Left ventricle myocardium inferior (tissue), 1 donor: Measurements from ENCODE around the gene FAM234A. TPM values are rescaled to one million over a fixed set of nuclear protein-coding genes. Genes with fewer than 3 reads are reported as not detected.

Experiments
- DNase-seq: peaks from one replicate; pipeline ENCODE4 v3.0.0-alpha.2; 2020
- H3K27ac ChIP-seq: fragments of 200-600 bp; replicated peaks from 2 replicates; pipeline ENCODE4 v1.8.0; 2021
- H3K27me3 ChIP-seq: fragments of 200-600 bp; 2 replicates; pipeline ENCODE4 v1.8.0; 2021; ENCODE audit warnings: low read depth
- H3K36me3 ChIP-seq: fragments of 200-600 bp; 2 replicates; pipeline ENCODE4 v1.8.0; 2021
- H3K4me1 ChIP-seq: fragments of 200-600 bp; 2 replicates; pipeline ENCODE4 v1.8.0; 2021
- H3K4me3 ChIP-seq: fragments of 200-600 bp; 2 replicates; pipeline ENCODE4 v1.8.0; 2021; ENCODE audit warnings: mild to moderate bottlenecking, moderate library complexity
- H3K9me3 ChIP-seq: fragments of 200-600 bp; replicated peaks from 2 replicates; pipeline ENCODE4 v1.8.0; 2021
- CTCF ChIP-seq: fragments of 200-600 bp; IDR thresholded peaks from 2 replicates; pipeline ENCODE4 v1.8.0; 2021; ENCODE audit warnings: antibody characterized with exemption, mild to moderate bottlenecking, borderline replicate concordance
- intact Hi-C: fragments of 100-400 bp; cut with micrococcal nuclease; formaldehyde crosslinking; loops from one replicate; pipeline ENCODE4 v1.11.0; 2022
- total RNA-seq: library from RNA; stranded (reverse); fragmentation: NEBNext Ultra II Directional; extraction: Animal tissue kit (Norgen Biotek cat#: 25700); gene quantifications from one replicate; pipeline ENCODE4 v1.2.1, GENCODE V29; 2021
- donor health status: DM: no; HTN: yes; CAD: no; lungs with severe emphysema.

Gene FAM234A
- total RNA-seq, 1 donor from 2014 or later, result 135 TPM

- no peak overlapping the region for H3K27ac ChIP-seq
- no peaks in the 10 kb centered on the region for H3K27me3 ChIP-seq
- no peak for TF ChIP-seq CTCF
- no peak overlapping the region for H3K4me3 ChIP-seq
- no peaks in the 10 kb centered on the region for H3K9me3 ChIP-seq
- no peaks in the 10 kb centered on the region for H3K4me1 ChIP-seq
- no peak for DNase-seq
- intact Hi-C loops, result no loop called here
- H3K36me3 ChIP-seq, result peaks cover 71% of the 10 kb centered on the region
These were observed 27.6 kb downstream of the FAM234A start for GRCh38 chr16:262121-262745.

- Histone ChIP-seq H3K27ac (no peak overlapping the region), H3K27me3 (no peaks in the 10 kb centered on the region), H3K9me3 (no peaks in the 10 kb centered on the region), H3K36me3 (peaks cover 67% of the 10 kb centered on the region), H3K4me1 (no peaks in the 10 kb centered on the region), H3K4me3 (no peak overlapping the region)
- TF ChIP-seq CTCF, result no peak
- intact Hi-C loops, result no loop called here
- no peak for DNase-seq
These were observed 28.7 kb downstream of the FAM234A start for GRCh38 chr16:263182-263774.

- Histone ChIP-seq H3K9me3 (no peaks in the 10 kb centered on the region), H3K27me3 (no peaks in the 10 kb centered on the region), H3K4me3 (no peak overlapping the region), H3K27ac (no peak overlapping the region), H3K36me3 (peaks cover 63% of the 10 kb centered on the region), H3K4me1 (no peaks in the 10 kb centered on the region)
- no peak for DNase-seq
- TF ChIP-seq CTCF, result no peak
- intact Hi-C loops, result no loop called here
These were observed 29.3 kb downstream of the FAM234A start for GRCh38 chr16:263944-264343.

GRCh38 chr16:264440-264951, 29.9 kb downstream of the FAM234A start:
- Histone ChIP-seq H3K4me3 (no peak overlapping the region), H3K36me3 (peaks cover 57% of the 10 kb centered on the region), H3K27me3 (no peaks in the 10 kb centered on the region), H3K4me1 (no peaks in the 10 kb centered on the region), H3K27ac (no peak overlapping the region), H3K9me3 (no peaks in the 10 kb centered on the region)
- DNase-seq, result no peak
- intact Hi-C loops, result no loop called here
- no peak for TF ChIP-seq CTCF

GRCh38 chr16:265002-265529, 30.4 kb downstream of the FAM234A start:
- intact Hi-C loops, result no loop called here
- Histone ChIP-seq H3K9me3 (no peaks in the 10 kb centered on the region), H3K4me3 (no peak overlapping the region), H3K4me1 (no peaks in the 10 kb centered on the region), H3K27me3 (no peaks in the 10 kb centered on the region), H3K36me3 (peaks cover 52% of the 10 kb centered on the region), H3K27ac (no peak overlapping the region)
- TF ChIP-seq CTCF, result no peak
- no peak for DNase-seq
